ENCODE data around the gene ABLIM3.

The ABLIM3 gene

GRCh38 chr5:149130121-149130914 is 11.0 kb upstream of the ABLIM3 start:
- intact Hi-C loops (cut with DNase I) = no loop called here
- DNase-seq = no peak

- DNase-seq = no peak
- intact Hi-C loops (cut with DNase I) = no loop called here
Measured at GRCh38 chr5:149132474-149132873, 8.8 kb upstream of the ABLIM3 start.

DNA sequence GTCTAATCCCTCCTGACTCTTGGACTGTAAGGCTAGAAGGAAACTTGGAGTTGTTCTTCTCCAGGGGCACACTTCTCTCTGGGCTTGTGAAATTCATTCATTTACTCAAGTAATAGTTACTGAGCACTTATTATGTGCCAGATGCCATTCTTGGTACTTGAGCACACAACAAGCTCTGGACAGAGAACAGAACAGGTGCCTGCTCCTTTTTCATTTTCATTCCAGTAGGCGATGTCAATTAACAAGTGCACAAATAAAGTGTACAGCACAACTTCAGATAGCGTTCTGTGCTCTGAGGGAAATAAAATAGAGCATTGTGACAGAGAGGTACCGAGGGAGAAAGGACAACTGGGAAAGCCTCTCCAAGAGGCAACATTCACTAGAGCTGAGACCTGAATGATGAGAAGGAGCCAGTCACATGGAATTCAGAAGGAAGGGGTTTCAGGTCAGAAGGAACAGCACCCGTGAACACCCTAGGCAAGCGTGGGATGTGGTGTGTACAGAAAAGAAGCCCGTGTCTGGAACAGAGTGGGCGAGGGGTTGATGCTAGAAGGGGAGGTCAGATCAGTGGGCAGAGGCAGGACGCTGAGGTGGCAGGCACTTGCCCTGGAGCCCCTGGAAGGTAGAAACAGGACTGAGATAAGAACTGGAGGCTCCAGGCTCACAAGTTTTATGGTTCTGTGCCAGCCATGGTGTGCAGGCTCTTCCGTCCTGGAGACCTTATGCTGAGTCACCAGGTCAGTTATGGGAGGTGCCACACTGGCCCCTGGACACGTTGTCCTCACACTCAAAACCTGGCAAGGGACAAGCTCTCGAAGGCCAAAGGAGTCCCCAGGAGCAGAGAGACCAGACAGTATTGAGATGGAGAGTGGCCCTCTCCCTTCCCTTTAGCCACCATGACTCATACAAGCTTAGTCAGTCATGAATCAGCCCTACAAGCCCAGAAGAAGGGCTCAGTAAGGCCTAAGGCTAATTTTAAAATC is 7.2 kb upstream of the ABLIM3 start:
- intact Hi-C loops (cut with DNase I) = no loop called here
- peak in 1 of 42 donors; percentile 41 for DNase-seq

DNA sequence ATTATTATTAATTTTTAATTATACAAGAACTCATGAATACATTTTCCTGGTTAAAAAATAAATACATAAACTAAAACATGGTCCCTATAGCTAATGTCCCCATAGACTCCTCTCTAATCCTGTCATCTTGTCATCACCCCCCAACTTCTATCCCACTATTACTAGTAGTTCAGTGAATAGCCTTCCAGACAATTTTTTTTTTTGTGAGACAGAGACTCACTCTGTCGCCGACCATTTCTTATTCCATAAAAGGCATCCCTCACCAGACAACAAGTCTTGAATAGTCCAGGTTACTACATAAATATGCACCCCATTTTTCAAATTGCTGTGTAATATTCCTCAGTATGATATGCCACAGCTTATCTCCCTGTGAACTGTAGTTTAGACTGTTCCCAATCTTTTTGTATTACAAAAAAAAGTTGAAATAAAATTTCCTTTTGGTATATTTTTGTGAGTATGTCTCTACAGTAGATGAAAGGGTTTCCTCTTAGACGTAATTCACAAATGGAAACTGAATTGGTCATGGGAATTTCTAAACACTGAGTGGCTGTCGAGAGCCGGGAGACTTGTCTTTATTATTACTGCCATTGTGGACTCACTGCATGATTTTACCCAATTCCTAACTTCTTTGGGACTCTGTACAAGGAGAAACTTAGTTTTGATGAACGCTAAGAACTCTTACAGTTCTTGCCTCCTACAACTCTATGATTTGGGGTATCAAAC is 6.4 kb upstream of the ABLIM3 start:
- intact Hi-C loops (cut with DNase I) = no loop called here
- DNase-seq = no peak

GRCh38 chr5:149135536-149136201 is 5.6 kb upstream of the ABLIM3 start:
- intact Hi-C loops (cut with DNase I) = no loop called here
- no peak for DNase-seq

GRCh38 chr5:149138182-149138923 is 2.9 kb upstream of the ABLIM3 start:
- no peak for DNase-seq
- intact Hi-C loops (cut with DNase I) = no loop called here

DNA sequence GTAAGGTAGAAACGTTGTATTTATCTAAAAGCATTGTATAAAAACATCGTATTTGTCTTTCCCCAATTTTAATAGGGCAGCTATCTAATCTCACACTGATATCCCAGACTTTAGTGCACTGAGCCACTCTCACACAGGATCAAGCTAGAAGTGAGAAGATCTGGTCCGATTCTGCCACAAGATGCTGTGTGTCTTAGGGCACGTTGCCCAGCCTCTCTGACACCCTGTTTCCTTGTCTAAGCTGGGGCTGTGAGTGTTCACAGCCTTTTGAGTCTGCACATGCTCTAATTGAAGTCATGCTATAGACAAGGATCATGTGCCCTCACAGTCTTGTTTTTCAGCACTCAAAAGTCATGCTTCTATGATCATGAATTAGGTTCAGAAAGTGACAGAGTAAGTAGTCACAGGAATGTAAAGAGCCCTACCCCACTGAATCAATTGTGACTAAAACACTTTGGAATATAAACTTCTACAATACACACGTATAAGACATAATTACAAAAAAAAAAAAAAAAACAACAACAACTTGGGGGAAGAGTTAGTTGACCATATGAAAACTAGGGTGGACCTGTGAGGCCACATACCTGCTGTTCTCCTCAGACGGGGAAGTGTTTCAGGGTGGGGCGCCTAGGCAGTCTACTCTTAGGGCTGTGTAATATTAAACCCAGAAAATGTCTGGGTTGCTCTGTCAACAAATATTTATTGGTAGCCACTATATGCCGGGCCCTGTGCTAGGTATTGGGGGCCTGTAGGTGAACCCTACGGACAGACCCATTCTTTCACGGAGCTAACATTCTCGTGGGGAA is 893 bp upstream of the ABLIM3 start:
- DNase-seq = no peak
- intact Hi-C loops (cut with DNase I) = loop anchor here (5.0 to 10.0 kb wide), 2 partner anchors 87 to 124 kb away; no protein-coding TSS in a partner anchor

DNA sequence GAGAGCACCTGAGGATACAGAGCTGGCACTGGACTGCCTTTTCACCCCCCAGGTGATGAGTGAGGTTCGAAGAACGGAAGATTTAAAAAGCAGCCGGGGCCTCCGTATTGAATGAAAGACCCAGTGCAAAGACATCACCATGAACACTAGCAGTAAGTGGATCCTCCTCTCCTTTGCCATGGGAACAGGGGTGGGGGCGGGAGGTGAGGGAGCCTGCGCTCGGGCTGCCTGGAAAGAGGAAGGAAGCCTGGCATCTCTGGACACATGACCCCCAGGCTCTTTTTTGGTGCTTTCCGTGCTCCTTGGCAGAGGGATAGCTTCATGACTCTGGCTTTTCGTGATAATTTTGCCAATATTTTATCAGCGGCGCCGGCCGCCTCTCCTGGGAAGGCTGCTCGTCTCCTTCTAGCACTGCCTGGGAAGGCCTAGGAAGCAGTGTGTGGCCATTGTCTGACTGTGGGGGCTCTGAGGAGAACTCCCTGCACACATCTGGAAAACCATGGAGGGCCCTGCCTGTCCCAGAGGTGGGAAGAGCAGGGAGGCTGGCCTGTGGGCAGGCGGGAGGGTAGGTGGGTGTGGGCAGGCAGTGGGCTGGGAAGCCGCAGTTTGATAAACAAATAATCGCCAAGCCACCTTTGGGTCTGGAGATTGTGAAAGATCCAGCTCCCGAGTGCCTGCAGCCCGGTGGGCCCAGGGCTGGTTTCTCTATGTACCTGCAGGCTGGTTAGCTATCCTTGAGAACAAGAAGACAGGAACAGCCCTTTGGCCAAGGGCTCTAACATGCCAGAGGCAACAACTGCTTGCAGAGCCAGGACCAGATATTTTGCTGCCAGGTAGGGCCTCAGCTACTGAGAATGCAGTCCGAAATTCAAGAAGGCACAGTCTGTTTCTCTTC is 911 bp downstream of the ABLIM3 start:
- DNase-seq = peak in 41 of 42 donors; percentile 20 to 79 (median 57)
- intact Hi-C loops (cut with DNase I) = loop anchor here (5.0 to 10.0 kb wide), 2 partner anchors 85 to 123 kb away; no protein-coding TSS in a partner anchor

GRCh38 chr5:149143470-149143869 is 2.2 kb downstream of the ABLIM3 start:
- intact Hi-C loops (cut with DNase I) = loop anchor here (5.0 to 10.0 kb wide), 2 partner anchors 84 to 121 kb away; no protein-coding TSS in a partner anchor

GRCh38 chr5:149144637-149145036 is 3.3 kb downstream of the ABLIM3 start:
- no peak for DNase-seq
- intact Hi-C loops (cut with DNase I) = loop anchor here (5.0 to 10.0 kb wide), 2 partner anchors 83 to 120 kb away; no protein-coding TSS in a partner anchor

More at GRCh38 chr5:149143470-149143869, 2.2 kb downstream of the ABLIM3 start:
- no peak for DNase-seq

DNA sequence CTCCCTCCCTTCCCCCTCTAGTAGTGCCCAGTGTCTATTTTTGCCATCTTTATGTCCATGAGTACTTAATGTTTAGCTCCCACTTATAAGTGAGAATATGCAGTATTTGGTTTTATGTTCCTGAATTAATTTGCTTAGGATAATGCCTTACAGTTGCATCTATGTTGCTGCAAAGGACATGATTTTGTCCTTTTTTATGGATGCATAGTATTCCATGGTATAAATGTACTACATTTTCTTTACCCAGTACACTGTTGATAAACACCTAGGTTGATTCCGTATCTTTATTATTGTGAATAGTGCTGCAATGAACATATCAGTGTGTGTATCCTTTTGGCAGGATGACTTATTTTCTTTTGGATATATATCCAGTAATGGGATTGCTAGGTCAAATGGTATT is 3.8 kb downstream of the ABLIM3 start:
- intact Hi-C loops (cut with DNase I) = loop anchor here (10.0 kb wide), 1 partner anchor 120 kb away; no protein-coding TSS in a partner anchor
- DNase-seq = no peak

DNA sequence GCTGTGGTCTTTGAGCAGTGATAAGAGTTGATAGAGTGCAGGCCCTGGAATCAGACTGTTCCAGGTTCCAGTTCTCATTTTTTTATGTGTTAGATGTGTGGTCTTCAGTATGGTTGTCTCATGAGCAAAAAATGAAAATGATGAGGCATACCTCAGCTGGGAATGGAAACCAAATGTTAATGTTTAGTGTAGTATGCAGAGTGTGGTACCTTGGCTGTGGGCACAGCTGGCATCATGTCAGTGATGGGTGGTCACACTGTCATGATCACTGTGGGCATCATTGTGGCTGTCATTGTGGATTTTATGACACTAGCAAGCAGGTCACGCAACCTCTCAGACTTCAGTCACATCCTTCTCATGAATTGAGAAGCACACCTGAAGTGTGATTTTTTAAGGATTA is 6.4 kb downstream of the ABLIM3 start:
- DNase-seq = no peak
- intact Hi-C loops (cut with DNase I) = loop anchor here (10.0 kb wide), 1 partner anchor 117 kb away; no protein-coding TSS in a partner anchor

- intact Hi-C loops (cut with DNase I) = loop anchor here (10.0 kb wide), 1 partner anchor 115 kb away; no protein-coding TSS in a partner anchor
- no peak for DNase-seq
Measured at GRCh38 chr5:149149942-149150341, 8.6 kb downstream of the ABLIM3 start.

GRCh38 chr5:149150457-149150856 is 9.2 kb downstream of the ABLIM3 start:
- DNase-seq = no peak

DNA sequence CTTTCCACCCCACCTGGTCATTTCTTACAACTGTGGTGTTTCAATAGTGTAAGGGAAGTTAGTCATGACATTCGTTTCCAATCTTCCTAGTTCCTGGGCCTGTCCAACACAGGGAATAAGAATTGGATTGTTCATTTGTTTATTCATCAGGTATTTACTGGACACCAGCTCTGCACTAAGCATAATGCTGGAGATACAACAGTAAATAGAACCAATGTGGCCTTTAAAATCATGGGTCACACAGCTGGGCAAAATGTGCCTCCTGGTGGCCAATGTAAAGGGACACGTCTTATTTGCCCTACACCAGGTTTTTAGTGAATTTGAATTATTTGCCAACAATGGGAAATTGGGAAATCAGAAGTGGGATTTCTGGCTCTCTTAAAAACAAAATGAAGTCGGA is 10.4 kb downstream of the ABLIM3 start:
- no peak for DNase-seq

More at GRCh38 chr5:149150457-149150856, 9.2 kb downstream of the ABLIM3 start:
- intact Hi-C loops (cut with DNase I) = no loop called here

DNA sequence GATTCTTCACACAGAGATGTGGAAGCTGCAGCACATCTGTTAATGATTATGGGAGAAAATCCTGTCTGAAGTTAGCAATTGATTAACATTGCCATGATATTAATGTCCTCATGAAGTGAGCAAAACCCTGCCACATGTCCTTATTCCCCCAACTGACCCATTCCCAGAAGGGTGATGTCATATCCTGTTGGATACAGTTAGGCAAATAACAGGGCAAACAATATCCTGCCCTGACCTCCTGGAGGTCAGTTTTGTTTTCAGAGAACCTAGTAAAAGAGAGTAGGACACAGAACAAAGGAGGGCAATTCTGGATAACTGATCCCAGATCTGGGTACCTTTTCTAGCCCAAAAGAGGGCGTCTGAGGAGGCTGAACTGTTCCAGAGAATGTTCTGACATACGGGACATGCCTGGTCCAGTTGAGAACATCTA is 11.0 kb downstream of the ABLIM3 start:
- no peak for DNase-seq
- intact Hi-C loops (cut with DNase I) = no loop called here

More for the DNA sequence above, 10.4 kb downstream of the ABLIM3 start:
- intact Hi-C loops (cut with DNase I) = no loop called here

All from head of caudate nucleus (tissue), 42 donors.